Endothelial cell of umbilical vein (primary cell): ENCODE results near the gene MOCS1.

Experiments used
- FOS ChIP-seq: IDR thresholded peaks from 2 replicates; pipeline ENCODE4 v1.6.1; 2011; ENCODE audit warnings: mild to moderate bottlenecking, low read length, moderate library complexity, borderline replicate concordance; ENCODE audit not compliant: insufficient read depth
- MYC ChIP-seq: IDR thresholded peaks from one replicate; pipeline ENCODE4 v1.6.1; 2011; ENCODE audit warnings: mild to moderate bottlenecking, low read depth, low read length
- POLR2A ChIP-seq: IDR thresholded peaks from 2 replicates; pipeline ENCODE4 v1.6.1; 2012; ENCODE audit warnings: low read depth, mild to moderate bottlenecking, control low read depth, low read length
- POLR2AphosphoS5 ChIP-seq: IDR thresholded peaks from 2 replicates; pipeline ENCODE4 v1.6.1; 2012; ENCODE audit warnings: low read depth, mild to moderate bottlenecking, control low read depth, low read length, moderate library complexity; ENCODE audit not compliant: insufficient read depth
- TF ChIP-seq, protein P1 (sequence below), 2 donors: IDR thresholded peaks; 1 replicate in 1 of 2; 2 replicates in 1 of 2; pipeline ENCODE4 v1.5.1; 2011; ENCODE audit warnings: low read length in 2 of 2, mild to moderate bottlenecking in 2 of 2, moderate library complexity in 2 of 2, control low read depth in 1 of 2, inconsistent platforms in 1 of 2, low read depth in 1 of 2; ENCODE audit not compliant: insufficient read depth in 1 of 2; ENCODE audit errors: extremely low read depth in 1 of 2
- TF ChIP-seq, protein P2 (sequence below): IDR thresholded peaks from 2 replicates; pipeline ENCODE4 v1.6.1; 2011; ENCODE audit not compliant: insufficient read depth, insufficient read length

DNA sequence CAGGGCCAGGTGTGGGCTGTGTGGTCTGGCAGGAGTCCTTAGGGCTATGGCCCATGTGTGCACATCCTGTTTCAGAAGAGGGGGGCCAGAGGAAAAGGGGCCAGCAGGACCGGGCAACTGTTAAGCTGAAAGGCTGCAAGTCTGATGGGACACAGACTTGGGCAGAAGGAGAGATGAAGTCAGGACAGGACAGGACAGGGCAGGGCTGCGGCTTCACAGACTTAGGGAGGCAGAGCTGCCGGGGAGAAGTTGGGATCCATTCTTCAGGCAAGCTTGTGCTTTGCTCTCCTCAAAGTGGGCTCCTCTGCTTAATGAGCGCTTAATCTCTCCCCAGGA, 28.7 kb downstream of the MOCS1 start:
- no peak for TF ChIP-seq POLR2A
- TF ChIP-seq MYC: no peak
- TF ChIP-seq, protein P1, sequence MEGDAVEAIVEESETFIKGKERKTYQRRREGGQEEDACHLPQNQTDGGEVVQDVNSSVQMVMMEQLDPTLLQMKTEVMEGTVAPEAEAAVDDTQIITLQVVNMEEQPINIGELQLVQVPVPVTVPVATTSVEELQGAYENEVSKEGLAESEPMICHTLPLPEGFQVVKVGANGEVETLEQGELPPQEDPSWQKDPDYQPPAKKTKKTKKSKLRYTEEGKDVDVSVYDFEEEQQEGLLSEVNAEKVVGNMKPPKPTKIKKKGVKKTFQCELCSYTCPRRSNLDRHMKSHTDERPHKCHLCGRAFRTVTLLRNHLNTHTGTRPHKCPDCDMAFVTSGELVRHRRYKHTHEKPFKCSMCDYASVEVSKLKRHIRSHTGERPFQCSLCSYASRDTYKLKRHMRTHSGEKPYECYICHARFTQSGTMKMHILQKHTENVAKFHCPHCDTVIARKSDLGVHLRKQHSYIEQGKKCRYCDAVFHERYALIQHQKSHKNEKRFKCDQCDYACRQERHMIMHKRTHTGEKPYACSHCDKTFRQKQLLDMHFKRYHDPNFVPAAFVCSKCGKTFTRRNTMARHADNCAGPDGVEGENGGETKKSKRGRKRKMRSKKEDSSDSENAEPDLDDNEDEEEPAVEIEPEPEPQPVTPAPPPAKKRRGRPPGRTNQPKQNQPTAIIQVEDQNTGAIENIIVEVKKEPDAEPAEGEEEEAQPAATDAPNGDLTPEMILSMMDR (IDR thresholded peaks at IDR 0.05; ENCODE audit: extremely low read depth in 1 of 2, insufficient read depth in 1 of 2, low read depth in 1 of 2, low read length in 2 of 2): no peak
- TF ChIP-seq FOS: no peak
- TF ChIP-seq, protein P2, sequence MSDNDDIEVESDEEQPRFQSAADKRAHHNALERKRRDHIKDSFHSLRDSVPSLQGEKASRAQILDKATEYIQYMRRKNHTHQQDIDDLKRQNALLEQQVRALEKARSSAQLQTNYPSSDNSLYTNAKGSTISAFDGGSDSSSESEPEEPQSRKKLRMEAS: no peak
- no peak for TF ChIP-seq POLR2AphosphoS5
